ENCODE measurements around the gene MORF4L2.

- TF ChIP-seq CTCF (IDR thresholded peaks at IDR 0.05): no peak
- TF ChIP-seq EZH2 (IDR thresholded peaks at IDR 0.05): no peak
- no peak for TF ChIP-seq EZH2phosphoT487 (IDR thresholded peaks at IDR 0.05)
These were observed 4.6 kb upstream of the MORF4L2 start for GRCh38 chrX:103691059-103691458.

All from neural progenitor cell (in vitro differentiated cells).